Measurements from ENCODE around the gene SSC4D.

Gene SSC4D

DNA sequence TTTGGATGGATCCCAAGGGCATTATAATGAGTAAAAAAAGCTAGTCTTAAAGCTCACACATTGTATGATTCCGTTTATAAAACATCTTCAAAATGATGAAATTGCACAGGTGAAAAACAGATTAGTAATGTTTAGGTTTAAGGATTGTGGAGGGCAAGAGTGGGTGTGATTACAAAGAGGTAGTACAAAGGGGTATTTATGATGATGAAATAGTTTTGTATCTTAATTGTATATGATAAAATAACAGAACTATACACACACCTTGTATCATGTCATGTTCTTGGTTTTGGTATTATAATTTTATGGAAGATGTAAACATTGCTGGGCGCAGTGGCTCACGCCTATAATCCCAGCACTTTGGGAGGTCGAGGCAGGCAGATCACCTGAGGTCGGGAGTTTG, 2.8 kb upstream of the SSC4D start:
- Histone ChIP-seq H3K4me1 (ENCODE audit: insufficient read depth, low read length) (no peaks in the 10 kb centered on the region), H3K79me2 (ENCODE audit: insufficient read depth, low read length) (no peaks in the 10 kb centered on the region), H3K36me3 (ENCODE audit: insufficient read depth, low read length) (no peaks in the 10 kb centered on the region), H3K4me3 (ENCODE audit: low read depth in 1 of 2, low read length in 2 of 2) (no peak overlapping the region), H3K9ac (ENCODE audit: low read depth, low read length) (no peak overlapping the region), H3K9me3 (ENCODE audit: insufficient read depth, low read length, severe bottlenecking) (no peaks in the 10 kb centered on the region), H2AFZ (ENCODE audit: low read depth, low read length) (no peak overlapping the region), H3K27ac (ENCODE audit: low read length) (no peak overlapping the region), H4K20me1 (ENCODE audit: insufficient read depth, low read length) (no peaks in the 10 kb centered on the region), H3K4me2 (ENCODE audit: insufficient read depth, low read length) (no peak overlapping the region), H3K27me3 (ENCODE audit: insufficient read depth, low read length, poor library complexity) (no peaks in the 10 kb centered on the region)
- DNase-seq (no peak), ATAC-seq (ENCODE audit: insufficient read depth, low read depth) (no peak)
- TF ChIP-seq, protein P1, sequence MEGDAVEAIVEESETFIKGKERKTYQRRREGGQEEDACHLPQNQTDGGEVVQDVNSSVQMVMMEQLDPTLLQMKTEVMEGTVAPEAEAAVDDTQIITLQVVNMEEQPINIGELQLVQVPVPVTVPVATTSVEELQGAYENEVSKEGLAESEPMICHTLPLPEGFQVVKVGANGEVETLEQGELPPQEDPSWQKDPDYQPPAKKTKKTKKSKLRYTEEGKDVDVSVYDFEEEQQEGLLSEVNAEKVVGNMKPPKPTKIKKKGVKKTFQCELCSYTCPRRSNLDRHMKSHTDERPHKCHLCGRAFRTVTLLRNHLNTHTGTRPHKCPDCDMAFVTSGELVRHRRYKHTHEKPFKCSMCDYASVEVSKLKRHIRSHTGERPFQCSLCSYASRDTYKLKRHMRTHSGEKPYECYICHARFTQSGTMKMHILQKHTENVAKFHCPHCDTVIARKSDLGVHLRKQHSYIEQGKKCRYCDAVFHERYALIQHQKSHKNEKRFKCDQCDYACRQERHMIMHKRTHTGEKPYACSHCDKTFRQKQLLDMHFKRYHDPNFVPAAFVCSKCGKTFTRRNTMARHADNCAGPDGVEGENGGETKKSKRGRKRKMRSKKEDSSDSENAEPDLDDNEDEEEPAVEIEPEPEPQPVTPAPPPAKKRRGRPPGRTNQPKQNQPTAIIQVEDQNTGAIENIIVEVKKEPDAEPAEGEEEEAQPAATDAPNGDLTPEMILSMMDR (IDR thresholded peaks at IDR 0.05; ENCODE audit: borderline replicate concordance, extremely low read depth, low read length, poor library complexity, severe bottlenecking): no peak
- no peak for TF ChIP-seq EZH2 (IDR thresholded peaks at IDR 0.05; ENCODE audit: borderline replicate concordance, low read depth, low read length, severe bottlenecking)

DNA sequence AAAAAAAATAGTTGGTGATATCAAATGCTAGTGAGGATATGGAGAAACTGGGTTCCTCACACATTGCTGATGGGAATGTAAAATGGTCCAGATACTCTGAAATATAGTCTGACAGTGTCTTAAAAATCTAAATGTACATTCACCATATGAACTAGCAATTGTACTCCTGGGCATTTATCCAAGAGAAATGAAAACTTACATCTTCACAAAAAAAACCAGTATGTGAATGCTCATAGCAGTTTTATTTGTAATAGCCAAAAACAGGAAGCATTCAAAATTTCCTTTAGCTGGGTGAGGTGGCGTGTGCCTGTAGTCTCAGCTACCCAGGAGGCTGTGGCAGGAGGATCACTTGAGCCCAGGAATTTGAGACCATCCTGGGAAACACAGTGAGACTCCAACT, 2.1 kb upstream of the SSC4D start:
- DNase-seq (no peak), ATAC-seq (ENCODE audit: insufficient read depth, low read depth) (no peak)
- no peaks in the 10 kb centered on the region for H3K4me1 ChIP-seq (ENCODE audit: insufficient read depth, low read length)
- H3K4me3 ChIP-seq (ENCODE audit: low read depth in 1 of 2, low read length in 2 of 2): no peak overlapping the region
- H4K20me1 ChIP-seq (ENCODE audit: insufficient read depth, low read length): no peaks in the 10 kb centered on the region
- no peak overlapping the region for H3K4me2 ChIP-seq (ENCODE audit: insufficient read depth, low read length)
- H3K27ac ChIP-seq (ENCODE audit: low read length): no peak overlapping the region
- no peak overlapping the region for H2AFZ ChIP-seq (ENCODE audit: low read depth, low read length)
- H3K36me3 ChIP-seq (ENCODE audit: insufficient read depth, low read length): no peaks in the 10 kb centered on the region
- no peak for TF ChIP-seq EZH2 (IDR thresholded peaks at IDR 0.05; ENCODE audit: borderline replicate concordance, low read depth, low read length, severe bottlenecking)
- TF ChIP-seq, protein P1 (IDR thresholded peaks at IDR 0.05; ENCODE audit: borderline replicate concordance, extremely low read depth, low read length, poor library complexity, severe bottlenecking): no peak
- no peak overlapping the region for H3K9ac ChIP-seq (ENCODE audit: low read depth, low read length)
- no peaks in the 10 kb centered on the region for H3K79me2 ChIP-seq (ENCODE audit: insufficient read depth, low read length)
- no peaks in the 10 kb centered on the region for H3K9me3 ChIP-seq (ENCODE audit: insufficient read depth, low read length, severe bottlenecking)
- H3K27me3 ChIP-seq (ENCODE audit: insufficient read depth, low read length, poor library complexity): no peaks in the 10 kb centered on the region

DNA sequence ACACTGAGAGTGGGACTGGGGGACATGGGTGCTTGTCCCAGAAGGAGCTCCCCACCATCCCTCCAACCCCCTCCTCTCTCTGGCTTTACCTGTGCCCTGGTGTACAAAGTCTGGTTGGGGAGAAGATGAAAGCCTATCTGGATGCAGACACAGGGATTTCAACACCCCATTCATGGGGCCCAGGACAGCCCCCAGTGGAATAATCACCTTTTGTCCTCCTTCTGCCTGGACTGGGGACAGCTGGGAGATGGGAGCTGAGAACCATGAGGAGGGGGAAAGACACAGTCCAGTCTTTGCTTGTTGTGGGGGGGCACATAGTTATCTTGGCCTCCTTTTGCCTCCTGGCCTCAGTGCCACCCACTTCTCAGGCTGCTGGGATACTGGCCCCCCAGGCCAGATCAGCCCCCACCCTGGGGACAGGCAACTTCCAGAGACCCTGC, 1.4 kb downstream of the SSC4D start:
- ATAC-seq (ENCODE audit: insufficient read depth, low read depth) (no peak), DNase-seq (no peak)
- Histone ChIP-seq H3K27me3 (ENCODE audit: insufficient read depth, low read length, poor library complexity) (no peaks in the 10 kb centered on the region), H3K4me2 (ENCODE audit: insufficient read depth, low read length) (no peak overlapping the region), H3K36me3 (ENCODE audit: insufficient read depth, low read length) (no peaks in the 10 kb centered on the region), H3K4me1 (ENCODE audit: insufficient read depth, low read length) (no peaks in the 10 kb centered on the region), H3K27ac (ENCODE audit: low read length) (no peak overlapping the region), H3K4me3 (ENCODE audit: low read depth in 1 of 2, low read length in 2 of 2) (no peak overlapping the region), H3K9me3 (ENCODE audit: insufficient read depth, low read length, severe bottlenecking) (no peaks in the 10 kb centered on the region), H3K79me2 (ENCODE audit: insufficient read depth, low read length) (no peaks in the 10 kb centered on the region), H2AFZ (ENCODE audit: low read depth, low read length) (no peak overlapping the region), H3K9ac (ENCODE audit: low read depth, low read length) (no peak overlapping the region), H4K20me1 (ENCODE audit: insufficient read depth, low read length) (no peaks in the 10 kb centered on the region)
- no peak for TF ChIP-seq EZH2 (IDR thresholded peaks at IDR 0.05; ENCODE audit: borderline replicate concordance, low read depth, low read length, severe bottlenecking)
- TF ChIP-seq, protein P1 (IDR thresholded peaks at IDR 0.05; ENCODE audit: borderline replicate concordance, extremely low read depth, low read length, poor library complexity, severe bottlenecking): no peak

DNA sequence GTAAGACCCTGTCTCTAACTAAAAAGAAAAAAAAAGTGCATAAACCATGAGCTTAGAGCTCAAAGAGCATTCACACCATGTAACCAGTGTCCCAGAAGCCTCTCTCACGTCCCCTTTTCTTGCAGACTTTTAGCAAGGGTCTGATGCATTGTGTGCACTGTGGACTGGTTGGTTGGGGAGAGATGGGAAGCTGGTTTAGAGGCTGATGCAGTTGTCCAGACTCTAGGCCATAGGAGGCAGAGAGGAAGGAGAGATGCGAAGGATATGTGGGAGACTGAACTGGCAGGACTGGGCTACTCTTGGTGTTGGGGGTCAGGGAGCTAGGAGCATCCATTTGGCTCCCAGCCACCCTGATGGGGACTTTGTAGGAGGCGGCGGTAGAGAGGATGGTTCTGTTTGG, 1.8 kb downstream of the SSC4D start:
- no peak for TF ChIP-seq EZH2 (IDR thresholded peaks at IDR 0.05; ENCODE audit: borderline replicate concordance, low read depth, low read length, severe bottlenecking)
- TF ChIP-seq, protein P1 (IDR thresholded peaks at IDR 0.05; ENCODE audit: borderline replicate concordance, extremely low read depth, low read length, poor library complexity, severe bottlenecking): no peak
- Histone ChIP-seq H3K36me3 (ENCODE audit: insufficient read depth, low read length) (no peaks in the 10 kb centered on the region), H3K4me3 (ENCODE audit: low read depth in 1 of 2, low read length in 2 of 2) (no peak overlapping the region), H2AFZ (ENCODE audit: low read depth, low read length) (no peak overlapping the region), H3K27me3 (ENCODE audit: insufficient read depth, low read length, poor library complexity) (no peaks in the 10 kb centered on the region), H4K20me1 (ENCODE audit: insufficient read depth, low read length) (no peaks in the 10 kb centered on the region), H3K9ac (ENCODE audit: low read depth, low read length) (no peak overlapping the region), H3K79me2 (ENCODE audit: insufficient read depth, low read length) (no peaks in the 10 kb centered on the region), H3K9me3 (ENCODE audit: insufficient read depth, low read length, severe bottlenecking) (no peaks in the 10 kb centered on the region), H3K27ac (ENCODE audit: low read length) (no peak overlapping the region), H3K4me1 (ENCODE audit: insufficient read depth, low read length) (no peaks in the 10 kb centered on the region), H3K4me2 (ENCODE audit: insufficient read depth, low read length) (no peak overlapping the region)
- DNase-seq (no peak), ATAC-seq (ENCODE audit: insufficient read depth, low read depth) (no peak)

Measured in DND-41 (cell line).